HepG2 (cell line): ENCODE results near the gene SMAD7. TPM values are rescaled to one million over a fixed set of nuclear protein-coding genes. Genes with fewer than 3 reads are reported as not detected.
A peak's percentile ranks its signal among the peaks of the same experiment; 100 is the strongest.

Source experiments
- AHDC1 ChIP-seq: sonication (generic); formaldehyde crosslinking; IDR thresholded peaks from 2 replicates; pipeline ENCODE4 v1.5.1; 2020; ENCODE audit warnings: mild to moderate bottlenecking, missing genetic modification reagents, borderline replicate concordance
- BRD4 ChIP-seq: sonication (generic); formaldehyde crosslinking; IDR thresholded peaks from 2 replicates; pipeline ENCODE4 v1.4.0; 2020; ENCODE audit warnings: missing genetic modification reagents
- FOXM1 ChIP-seq: sonication (generic); formaldehyde crosslinking; IDR thresholded peaks from 2 replicates; pipeline ENCODE4 v1.5.0; 2020; ENCODE audit warnings: missing genetic modification reagents
- HOXA3 ChIP-seq: sonication (generic); formaldehyde crosslinking; IDR thresholded peaks from 2 replicates; pipeline ENCODE4 v1.5.0; 2020; ENCODE audit warnings: missing genetic modification reagents
- MLLT10 ChIP-seq: sonication (generic); formaldehyde crosslinking; IDR thresholded peaks from 2 replicates; pipeline ENCODE4 v1.4.0; 2020; ENCODE audit warnings: missing genetic modification reagents
- SP1 ChIP-seq, 2 experiments: fragments of 450-650 bp in 1 of 2; sonication (generic) in 1 of 2; formaldehyde crosslinking in 1 of 2; IDR thresholded peaks; 2 replicates each; pipeline versions ENCODE4 v1.4.0 to v1.6.1; 2016 to 2020; ENCODE audit warnings: missing genetic modification reagents in 1 of 2
- TFAP4 ChIP-seq: sonication (generic); IDR thresholded peaks from 2 replicates; pipeline ENCODE4 v1.6.1; 2016; ENCODE audit warnings: low read depth, borderline replicate concordance
- ZBED4 ChIP-seq: sonication (generic); formaldehyde crosslinking; IDR thresholded peaks from 2 replicates; pipeline ENCODE4 v1.4.0; 2020; ENCODE audit warnings: missing genetic modification reagents, borderline replicate concordance
- ZEB1 ChIP-seq: IDR thresholded peaks from 2 replicates; pipeline ENCODE4 v1.6.1; 2012; ENCODE audit warnings: mild to moderate bottlenecking, low read depth, inconsistent platforms; ENCODE audit not compliant: insufficient replicate concordance
- ZKSCAN8 ChIP-seq: IDR thresholded peaks from 2 replicates; pipeline ENCODE4 v1.6.1; 2016; ENCODE audit warnings: borderline replicate concordance, missing genetic modification reagents, missing compliant biosample characterization
- ZNF460 ChIP-seq: sonication (generic); formaldehyde crosslinking; IDR thresholded peaks from 2 replicates; pipeline ENCODE4 v1.5.1; 2020; ENCODE audit warnings: missing genetic modification reagents, mild to moderate bottlenecking, borderline replicate concordance
- ZNF749 ChIP-seq: sonication (generic); formaldehyde crosslinking; IDR thresholded peaks from 2 replicates; pipeline ENCODE4 v1.8.0; 2022; ENCODE audit warnings: mild to moderate bottlenecking, missing genetic modification reagents, moderate library complexity, borderline replicate concordance
- ZNF800 ChIP-seq: sonication (generic); formaldehyde crosslinking; IDR thresholded peaks from 2 replicates; pipeline ENCODE4 v1.4.0; 2020; ENCODE audit warnings: missing genetic modification reagents
- ZSCAN5A ChIP-seq: sonication (generic); formaldehyde crosslinking; IDR thresholded peaks from 2 replicates; pipeline ENCODE4 v1.8.0; 2022; ENCODE audit warnings: mild to moderate bottlenecking, missing genetic modification reagents, borderline replicate concordance
- polyA plus RNA-seq, 8 experiments: library from polyadenylated mRNA; depleted of rRNA in 3 of 8; stranded (reverse) in 7 of 8; unstranded in 1 of 8; fragments of >200 nt; fragmentation: Illumina TruSeq in 4 of 8; extraction: Trizol in 4 of 8; gene quantifications; 2 replicates each; pipeline versions ENCODE4 v1.2.1 to v1.2.3, GENCODE V29; 2011 to 2016; ENCODE audit warnings: low read depth in 4 of 8, missing spikeins in 1 of 8, mixed read lengths in 1 of 8; ENCODE audit not compliant: insufficient read depth in 1 of 8
- total RNA-seq, 5 experiments: library from RNA; depleted of rRNA; stranded (reverse); fragments of >200 nt; fragmentation: Illumina TruSeq; extraction: Trizol; gene quantifications; 2 replicates each; pipeline ENCODE4 v1.2.3, GENCODE V29; 2016; ENCODE audit warnings: low read depth in 1 of 5

Gene SMAD7
- total and polyA plus RNA-seq, 2 of the 13 experiments (the other 11 are each of a cell fraction or from before 2014, with no cell fraction given) = 17.4 to 24.7 TPM

DNA sequence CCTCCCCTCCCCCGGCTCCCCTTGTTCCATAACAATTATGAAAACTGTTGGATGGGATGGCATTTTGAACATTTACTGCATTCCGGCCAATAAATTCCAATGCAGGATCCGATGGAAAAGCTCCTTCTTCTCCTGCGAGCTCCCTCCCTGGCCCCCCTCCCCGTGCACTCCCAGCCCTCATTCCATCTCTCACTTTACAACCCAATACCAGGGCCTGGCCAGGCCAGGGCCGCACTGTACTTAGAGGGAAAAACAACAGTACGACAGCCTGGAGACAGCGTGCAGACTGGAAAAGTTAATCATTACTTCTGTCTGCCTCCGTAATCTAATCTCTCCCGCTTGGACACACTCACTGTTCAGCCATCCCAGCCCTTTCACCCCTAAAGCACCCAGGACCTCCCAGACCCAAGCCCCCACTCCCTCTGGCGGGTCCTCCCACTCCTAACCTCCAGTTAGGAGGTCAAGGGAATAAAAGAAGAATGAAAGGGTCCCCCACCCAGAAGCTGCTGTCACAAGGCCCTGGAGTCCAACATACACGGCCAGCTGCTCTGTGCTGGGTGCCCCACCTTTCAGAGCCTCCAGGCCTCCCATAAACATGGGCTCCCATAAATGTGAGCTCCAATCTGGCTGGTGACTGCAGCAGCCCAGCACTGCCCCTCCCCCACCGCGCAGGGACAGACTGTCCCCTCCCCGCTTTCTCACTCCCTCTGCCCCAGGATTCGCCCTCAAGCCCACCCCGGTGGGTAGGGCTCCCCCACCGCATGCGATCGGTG is 20.6 kb downstream of the SMAD7 start (continued):
- no peak for TF ChIP-seq ZNF749 (CRISPR knock-in tag)
- peak; percentile 22; the same call in 1 of the 2 replicates for TF ChIP-seq ZSCAN5A (CRISPR knock-in tag)
- TF ChIP-seq ZNF460 = peak; percentile 32; the same call in 1 of the 2 replicates
- no peak for TF ChIP-seq ZKSCAN8
- peak; percentile 55 for TF ChIP-seq ZBED4 (CRISPR knock-in tag)
- no peak for TF ChIP-seq MLLT10 (CRISPR knock-in tag)
- no peak for TF ChIP-seq SP1 (IDR thresholded peaks at IDR 0.05)
- no peak for TF ChIP-seq SP1 (CRISPR knock-in tag; IDR thresholded peaks at IDR 0.05)
- TF ChIP-seq ZNF800 (CRISPR knock-in tag) = no peak
- TF ChIP-seq FOXM1 = no peak
- TF ChIP-seq TFAP4 = peak; percentile 86; the same call in 1 of the 2 replicates
- peak; percentile 19 for TF ChIP-seq ZEB1
- TF ChIP-seq AHDC1 (CRISPR knock-in tag) = no peak
- no peak; the same call in 1 of the 2 replicates for TF ChIP-seq BRD4 (CRISPR knock-in tag)
- peak; percentile 74; the same call in 1 of the 2 replicates for TF ChIP-seq HOXA3 (CRISPR knock-in tag)
